ENCODE data around the gene MGMT. TPM values are rescaled to one million over a fixed set of nuclear protein-coding genes. Genes with fewer than 3 reads are reported as not detected.
A peak's percentile ranks its signal among the peaks of the same experiment; 100 is the strongest.

The MGMT gene
- total RNA-seq, 8 experiments from 2014 or later: 11.4 to 25.8 (median 18.2) TPM

GRCh38 chr10:129675027-129675769, 208.2 kb downstream of the MGMT start:
- in situ Hi-C loops (cut with MboI; ENCODE audit: low pct_unique_long_range_greater_than_20kb in 2 of 9, low sequenced_read_pairs in 9 of 9, unreplicated experiment in 9 of 9): no loop called here
- WGBS, 10 experiments: 40 to 100% (median 97%) methylated on average over 1 to 13 of the region's 17 CpGs
- Histone ChIP-seq H3K4me1 (replicated peaks in 1 of 2) (peaks cover 2 to 21% of the 10 kb centered on the region in 2 donors), H3K27ac (no peak overlapping the region), H3K4me3 (no peak overlapping the region)
- no peak for ATAC-seq (replicated peaks in 6 of 8)

- 100% methylated on average over 1 to 3 of the region's 12 CpGs; no CpG with 5 or more reads in 7 of the 10 experiments for WGBS, 10 experiments
- no peak for ATAC-seq (replicated peaks in 6 of 8)
- in situ Hi-C loops (cut with MboI; ENCODE audit: low pct_unique_long_range_greater_than_20kb in 2 of 9, low sequenced_read_pairs in 9 of 9, unreplicated experiment in 9 of 9): no loop called here
- no peak overlapping the region for H3K4me3 ChIP-seq
- no peak overlapping the region for H3K27ac ChIP-seq
- H3K4me1 ChIP-seq (replicated peaks in 1 of 2): peaks cover 2 to 21% of the 10 kb centered on the region in 2 donors
Measured at GRCh38 chr10:129676014-129676413, 209.0 kb downstream of the MGMT start.

GRCh38 chr10:129677377-129677927, 210.4 kb downstream of the MGMT start:
- H3K4me1 ChIP-seq (replicated peaks in 1 of 2): peaks cover 2 to 21% of the 10 kb centered on the region in 2 donors
- ATAC-seq (replicated peaks in 6 of 8): peak in 1 of 8 experiments; percentile 40
- peak overlapping the region in 1 of 2 donors; percentile 34 for H3K27ac ChIP-seq
- in situ Hi-C loops (cut with MboI; ENCODE audit: low pct_unique_long_range_greater_than_20kb in 2 of 9, low sequenced_read_pairs in 9 of 9, unreplicated experiment in 9 of 9): no loop called here
- 70 to 100% (median 91%) methylated on average over 1 to 9 of the region's 11 CpGs; no CpG with 5 or more reads in 2 of the 10 experiments for WGBS, 10 experiments
- H3K4me3 ChIP-seq: no peak overlapping the region

GRCh38 chr10:129678186-129678585, 211.1 kb downstream of the MGMT start:
- 93 to 100% (median 98%) methylated on average over 1 to 4 of the region's 4 CpGs; no CpG with 5 or more reads in 6 of the 10 experiments for WGBS, 10 experiments
- Histone ChIP-seq H3K4me1 (replicated peaks in 1 of 2) (peaks cover 2 to 21% of the 10 kb centered on the region in 2 donors), H3K4me3 (no peak overlapping the region), H3K27ac (no peak overlapping the region)
- ATAC-seq (replicated peaks in 6 of 8): no peak
- in situ Hi-C loops (cut with MboI; ENCODE audit: low pct_unique_long_range_greater_than_20kb in 2 of 9, low sequenced_read_pairs in 9 of 9, unreplicated experiment in 9 of 9): no loop called here

- no peak for ATAC-seq (replicated peaks in 6 of 8)
- 68 to 99% (median 89%) methylated on average over 2 to 9 of the region's 10 CpGs; no CpG with 5 or more reads in 2 of the 10 experiments for WGBS, 10 experiments
- in situ Hi-C loops (cut with MboI; ENCODE audit: low pct_unique_long_range_greater_than_20kb in 2 of 9, low sequenced_read_pairs in 9 of 9, unreplicated experiment in 9 of 9): no loop called here
Measured at GRCh38 chr10:129679207-129679606, 212.2 kb downstream of the MGMT start.

GRCh38 chr10:129680661-129681344, 213.8 kb downstream of the MGMT start:
- 33 to 100% (median 96%) methylated on average over 1 to 9 of the region's 32 CpGs; no CpG with 5 or more reads in 3 of the 10 experiments for WGBS, 10 experiments
- H3K27ac ChIP-seq: no peak overlapping the region
- H3K4me3 ChIP-seq: no peak overlapping the region
- H3K4me1 ChIP-seq (replicated peaks in 1 of 2): peaks cover 9 to 29% of the 10 kb centered on the region in 2 donors
- no peak for ATAC-seq (replicated peaks in 6 of 8)
- in situ Hi-C loops (cut with MboI; ENCODE audit: low pct_unique_long_range_greater_than_20kb in 2 of 9, low sequenced_read_pairs in 9 of 9, unreplicated experiment in 9 of 9): no loop called here

More at GRCh38 chr10:129679207-129679606, 212.2 kb downstream of the MGMT start:
- Histone ChIP-seq H3K4me1 (replicated peaks in 1 of 2) (peaks cover 9 to 30% of the 10 kb centered on the region in 2 donors), H3K4me3 (no peak overlapping the region), H3K27ac (no peak overlapping the region)

- in situ Hi-C loops (cut with MboI; ENCODE audit: low pct_unique_long_range_greater_than_20kb in 2 of 9, low sequenced_read_pairs in 9 of 9, unreplicated experiment in 9 of 9): no loop called here
- Histone ChIP-seq H3K27ac (no peak overlapping the region), H3K4me3 (no peak overlapping the region), H3K4me1 (replicated peaks in 1 of 2) (peaks cover 9 to 22% of the 10 kb centered on the region in 2 donors)
- 66 to 100% (median 91%) methylated on average over 1 to 5 of the region's 5 CpGs; no CpG with 5 or more reads in 2 of the 10 experiments for WGBS, 10 experiments
- ATAC-seq (replicated peaks in 6 of 8): no peak
Measured at GRCh38 chr10:129681856-129682255, 214.8 kb downstream of the MGMT start.

- no peak overlapping the region for H3K4me3 ChIP-seq
- in situ Hi-C loops (cut with MboI; ENCODE audit: low pct_unique_long_range_greater_than_20kb in 2 of 9, low sequenced_read_pairs in 9 of 9, unreplicated experiment in 9 of 9): no loop called here
- H3K27ac ChIP-seq: no peak overlapping the region
- H3K4me1 ChIP-seq (replicated peaks in 1 of 2): peaks cover 7 to 10% of the 10 kb centered on the region in 2 donors
- 40 to 100% (median 100%) methylated on average over 1 of the region's 1 CpG; no CpG with 5 or more reads in 3 of the 10 experiments for WGBS, 10 experiments
- ATAC-seq (replicated peaks in 6 of 8): no peak
Measured at GRCh38 chr10:129683519-129683918, 216.5 kb downstream of the MGMT start.

GRCh38 chr10:129683920-129684319, 216.9 kb downstream of the MGMT start:
- in situ Hi-C loops (cut with MboI; ENCODE audit: low pct_unique_long_range_greater_than_20kb in 2 of 9, low sequenced_read_pairs in 9 of 9, unreplicated experiment in 9 of 9): no loop called here
- Histone ChIP-seq H3K4me1 (replicated peaks in 1 of 2) (peaks cover 7 to 10% of the 10 kb centered on the region in 2 donors), H3K27ac (no peak overlapping the region), H3K4me3 (no peak overlapping the region)
- WGBS, 10 experiments: 60 to 100% (median 81%) methylated on average over 1 to 3 of the region's 3 CpGs
- no peak for ATAC-seq (replicated peaks in 6 of 8)

- no peak for ATAC-seq (replicated peaks in 6 of 8)
- 17 to 93% (median 81%) methylated on average over 1 to 4 of the region's 8 CpGs; no CpG with 5 or more reads in 4 of the 10 experiments for WGBS, 10 experiments
- Histone ChIP-seq H3K27ac (no peak overlapping the region), H3K4me1 (replicated peaks in 1 of 2) (peaks cover 7 to 10% of the 10 kb centered on the region in 2 donors), H3K4me3 (no peak overlapping the region)
- in situ Hi-C loops (cut with MboI; ENCODE audit: low pct_unique_long_range_greater_than_20kb in 2 of 9, low sequenced_read_pairs in 9 of 9, unreplicated experiment in 9 of 9): no loop called here
Measured at GRCh38 chr10:129685271-129685670, 218.2 kb downstream of the MGMT start.

- H3K4me1 ChIP-seq (replicated peaks in 1 of 2): peaks cover 2 to 4% of the 10 kb centered on the region in 2 donors
- in situ Hi-C loops (cut with MboI; ENCODE audit: low pct_unique_long_range_greater_than_20kb in 2 of 9, low sequenced_read_pairs in 9 of 9, unreplicated experiment in 9 of 9): no loop called here
- peak in 2 of 8 experiments; percentile 67 to 72 for ATAC-seq (replicated peaks in 6 of 8)
- whole genome bisulfite sequencing, 10 experiments: 0 to 100% (median 91%) methylated on average over 3 to 4 of the region's 4 CpGs; no CpG with 5 or more reads in 1 of the 10 experiments
- no peak overlapping the region for H3K4me3 ChIP-seq
- H3K27ac ChIP-seq: no peak overlapping the region
Measured at GRCh38 chr10:129689671-129690071, 222.6 kb downstream of the MGMT start.

- Histone ChIP-seq H3K4me3 (no peak overlapping the region), H3K27ac (no peak overlapping the region), H3K4me1 (replicated peaks in 1 of 2) (peaks cover 2 to 4% of the 10 kb centered on the region in 2 donors)
- peak in 2 of 8 experiments; percentile 57 to 60 for ATAC-seq (replicated peaks in 6 of 8)
- in situ Hi-C loops (cut with MboI; ENCODE audit: low pct_unique_long_range_greater_than_20kb in 2 of 9, low sequenced_read_pairs in 9 of 9, unreplicated experiment in 9 of 9): no loop called here
- 9 to 93% (median 60%) methylated on average over 2 to 5 of the region's 8 CpGs; no CpG with 5 or more reads in 3 of the 10 experiments for WGBS, 10 experiments
Measured at GRCh38 chr10:129690248-129691070, 223.4 kb downstream of the MGMT start.
